HCT116 (cell line): ENCODE measurements around the gene ANO2. TPM values are rescaled to one million over a fixed set of nuclear protein-coding genes. Genes with fewer than 3 reads are reported as not detected.

Experiments used
- ATAC-seq: fragments of 200-7000 bp; cut with Tn5 transposase; 2 replicates; pipeline ENCODE4 v1.9.1; 2020; ENCODE audit warnings: mild to moderate bottlenecking, moderate library complexity
- BruUV-seq: library from RNA; stranded (reverse); fragments of 400-500 nt; replicated peaks from 2 replicates; lab custom pipeline; 2021; lab: Mats Ljungman, UMichigan
- CTCF ChIA-PET: fragments of 300-600 bp; sonication (Branson Sonifier 250); formaldehyde crosslinking; loops from one replicate; lab custom pipeline; 2021; ENCODE audit warnings: antibody characterized with exemption; lab: Charles Lee
- POLR2A ChIA-PET: fragments of 300-600, 350-600 bp; sonication (Branson Sonifier 250); formaldehyde crosslinking; loops from one replicate; lab custom pipeline; 2021; ENCODE audit warnings: antibody characterized with exemption; lab: Charles Lee
- RAD21 ChIA-PET, 2 experiments: fragments of 300-600 bp; sonication (Branson Sonifier 250); formaldehyde crosslinking; loops; one replicate each; lab custom pipeline; 2023; ENCODE audit warnings: low total read pairs in 2 of 2; ENCODE audit not compliant: uncharacterized antibody in 2 of 2, unreplicated experiment in 2 of 2, low non-redundant PET in 1 of 2; lab: Charles Lee
- DNase-seq: peaks from one replicate; pipeline ENCODE4 v3.0.0-alpha.2; 2010; ENCODE audit warnings: low read depth, low spot score
- H2AFZ ChIP-seq: fragments of 200-600 bp; shearing (Covaris generic), sonication (generic); 2 replicates; pipeline ENCODE4 v1.6.1; 2017; ENCODE audit warnings: low read depth, mixed run types, mixed read lengths, antibody characterized with exemption, low read length; ENCODE audit not compliant: poor library complexity, severe bottlenecking
- H3K27ac ChIP-seq: 2 replicates; pipeline ENCODE4 v1.5.1; 2012; ENCODE audit warnings: low read depth, low read length
- H3K27me3 ChIP-seq: fragments of 200-600 bp; sonication (generic); 2 replicates; pipeline ENCODE4 v1.6.1; 2016; ENCODE audit warnings: mixed run types, low read length, mixed read lengths; ENCODE audit not compliant: insufficient read depth
- H3K36me3 ChIP-seq, 2 experiments: fragments of 200-500 bp in 1 of 2; fragments of 200-600 bp in 1 of 2; sonication (Bioruptor generic) in 1 of 2; sonication (generic) in 1 of 2; 2 replicates each; pipeline versions ENCODE4 v1.5.1 to v1.6.1; 2014 to 2016; ENCODE audit warnings: low read length in 2 of 2, inconsistent platforms in 1 of 2, mixed read lengths in 1 of 2, mixed run types in 1 of 2; ENCODE audit not compliant: insufficient read depth in 2 of 2, control insufficient read depth in 1 of 2
- H3K4me1 ChIP-seq, 2 experiments: fragments of 200-600 bp in 1 of 2; sonication (generic) in 1 of 2; 2 replicates each; pipeline versions ENCODE4 v1.5.1 to v1.6.1; 2012 to 2017; ENCODE audit warnings: low read length in 2 of 2, inconsistent platforms in 1 of 2, mild to moderate bottlenecking in 1 of 2, mixed read lengths in 1 of 2, mixed run types in 1 of 2, moderate library complexity in 1 of 2; ENCODE audit not compliant: insufficient read depth in 2 of 2, control insufficient read depth in 1 of 2
- H3K4me2 ChIP-seq: fragments of 200-600 bp; sonication (generic); 2 replicates; pipeline ENCODE4 v1.6.1; 2017; ENCODE audit warnings: mixed run types, low read length, mixed read lengths
- H3K4me3 ChIP-seq, 2 experiments: fragments of 200-600 bp in 1 of 2; sonication (generic) in 1 of 2; replicated peaks in 1 of 2; 2 replicates each; pipeline ENCODE4 v1.5.1; 2011 to 2016; ENCODE audit warnings: low read length in 2 of 2, control low read depth in 1 of 2, low read depth in 1 of 2, mild to moderate bottlenecking in 1 of 2, mixed read lengths in 1 of 2, mixed run types in 1 of 2
- H3K79me2 ChIP-seq: fragments of 200-600 bp; sonication (generic); 2 replicates; pipeline ENCODE4 v1.6.1; 2017; ENCODE audit warnings: mild to moderate bottlenecking, mixed run types, low read length, moderate library complexity, mixed read lengths; ENCODE audit not compliant: insufficient read depth
- H3K9ac ChIP-seq: fragments of 200-600 bp; sonication (generic); 2 replicates; pipeline ENCODE4 v1.6.1; 2016; ENCODE audit warnings: low read length, mixed read lengths
- H3K9me2 ChIP-seq: fragments of 200-600 bp; sonication (generic), shearing (Covaris generic); 2 replicates; pipeline ENCODE4 v1.6.1; 2017; ENCODE audit warnings: mixed run types, mild to moderate bottlenecking, moderate library complexity; ENCODE audit not compliant: insufficient read depth
- H3K9me3 ChIP-seq, 2 experiments: fragments of 200-500 bp in 1 of 2; fragments of 200-600 bp in 1 of 2; sonication (Bioruptor generic) in 1 of 2; sonication (generic) in 1 of 2; 2 replicates each; pipeline ENCODE4 v1.6.1; 2014 to 2017; ENCODE audit warnings: low read length in 2 of 2, mixed read lengths in 2 of 2, inconsistent platforms in 1 of 2, low read depth in 1 of 2, mild to moderate bottlenecking in 1 of 2, mixed run types in 1 of 2, moderate library complexity in 1 of 2; ENCODE audit not compliant: control insufficient read depth in 1 of 2, insufficient read depth in 1 of 2
- H4K20me1 ChIP-seq: fragments of 200-600 bp; sonication (generic), shearing (Covaris generic); 2 replicates; pipeline ENCODE4 v1.6.1; 2017; ENCODE audit warnings: mixed run types, mild to moderate bottlenecking, moderate library complexity; ENCODE audit not compliant: insufficient read depth
- CBX3 ChIP-seq: IDR thresholded peaks from 2 replicates; pipeline ENCODE4 v1.6.1; 2012; ENCODE audit warnings: low read depth
- ELF1 ChIP-seq: IDR thresholded peaks from 2 replicates; pipeline ENCODE4 v1.6.1; 2012; ENCODE audit warnings: low read depth, borderline replicate concordance
- FOSL1 ChIP-seq: IDR thresholded peaks from 2 replicates; pipeline ENCODE4 v1.6.1; 2012; ENCODE audit warnings: low read depth
- POLR2A ChIP-seq: IDR thresholded peaks from 2 replicates; pipeline ENCODE4 v1.7.0; 2011; ENCODE audit warnings: borderline replicate concordance; ENCODE audit not compliant: insufficient read depth, insufficient read length; ENCODE audit errors: extremely low read depth
- POLR2AphosphoS5 ChIP-seq: IDR thresholded peaks from 2 replicates; pipeline ENCODE4 v1.6.1; 2011; ENCODE audit warnings: mild to moderate bottlenecking, low read depth, low read length, moderate library complexity
- TCF7L2 ChIP-seq: IDR thresholded peaks from 2 replicates; pipeline ENCODE4 v1.7.0; 2011; ENCODE audit warnings: borderline replicate concordance, inconsistent platforms; ENCODE audit not compliant: insufficient read depth, insufficient read length; ENCODE audit errors: extremely low read depth
- ZFX ChIP-seq: fragments of 450-650 bp; IDR thresholded peaks from 2 replicates; pipeline ENCODE4 v1.6.1; 2017
- intact Hi-C: fragments of 100-400 bp; cut with micrococcal nuclease; formaldehyde crosslinking; loops from 2 replicates; pipeline ENCODE4 v1.10.0; 2022
- total RNA-seq: library from RNA; stranded (reverse); gene quantifications from one replicate; pipeline ENCODE4 v1.2.1, GENCODE V29; 2021; ENCODE audit not compliant: unreplicated experiment
- TF ChIP-seq, protein P1 (sequence below): IDR thresholded peaks from 2 replicates; pipeline ENCODE4 v1.6.1; 2011; ENCODE audit warnings: mild to moderate bottlenecking, low read length, moderate library complexity; ENCODE audit not compliant: insufficient replicate concordance; ENCODE audit errors: extremely low read depth
- TF ChIP-seq, protein P2 (sequence below): IDR thresholded peaks from 2 replicates; pipeline ENCODE4 v1.6.1; 2012
- TF ChIP-seq, protein P3 (sequence below), 3 experiments: fragments of 200-600 bp in 1 of 3; sonication (generic) in 1 of 3; IDR thresholded peaks in 2 of 3; conservative IDR thresholded peaks in 1 of 3; 2 replicates each; pipeline ENCODE4 v1.5.1; 2012 to 2017; ENCODE audit warnings: low read depth in 2 of 3, low read length in 2 of 3, antibody characterized with exemption in 1 of 3, borderline replicate concordance in 1 of 3, control low read depth in 1 of 3, mild to moderate bottlenecking in 1 of 3, mixed read lengths in 1 of 3, mixed run types in 1 of 3, moderate library complexity in 1 of 3; ENCODE audit not compliant: insufficient read depth in 1 of 3
- TF ChIP-seq, protein P4 (sequence below): IDR thresholded peaks from 2 replicates; pipeline ENCODE4 v1.6.1; 2012; ENCODE audit warnings: low read depth
- TF ChIP-seq, protein P5 (sequence below): IDR thresholded peaks from 2 replicates; pipeline ENCODE4 v1.6.1; 2012

ANO2 gene
- total RNA-seq, 1 experiment from 2014 or later, result not detected

DNA sequence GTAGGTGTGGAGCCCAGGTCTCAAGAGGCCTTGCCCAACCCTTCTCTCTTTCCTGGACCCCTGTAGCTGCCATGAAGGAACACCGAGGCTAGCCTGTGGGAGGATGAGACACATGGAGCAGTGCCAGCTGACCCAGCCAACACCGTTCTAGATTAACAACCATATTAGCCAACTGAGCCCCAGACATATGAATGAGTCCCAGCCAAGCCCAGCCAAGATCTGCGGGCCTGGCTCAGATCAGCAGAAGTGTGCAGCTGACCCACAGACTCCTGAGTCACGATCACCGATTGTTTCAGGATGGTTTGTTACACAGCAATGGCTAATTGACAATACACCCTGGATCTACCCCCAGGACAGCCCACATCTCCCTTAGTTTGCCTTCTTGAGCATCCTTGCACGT is 431.0 kb downstream of the ANO2 start:
- no peak for DNase-seq
- ChIA-PET CTCF (no interaction called here), POLR2A (no interaction called here)
- Histone ChIP-seq H2AFZ (no peak overlapping the region), H3K4me2 (no peak overlapping the region), H3K36me3 (no peaks in the 10 kb centered on the region), H3K27me3 (no peaks in the 10 kb centered on the region; the same call in 1 of the 2 replicates), H3K9me3 (no peaks in the 10 kb centered on the region)
- intact Hi-C loops, result loop anchor here (5.0 kb wide), 1 partner anchor 342 kb away; no protein-coding TSS in a partner anchor
- TF ChIP-seq POLR2AphosphoS5, result no peak
- TF ChIP-seq FOSL1, result no peak
- TF ChIP-seq ZFX, result no peak
- TF ChIP-seq POLR2A, result no peak
- TF ChIP-seq TCF7L2, result no peak
- TF ChIP-seq, all 23 proteins: peak for 0
- no peak overlapping the region for H3K27ac ChIP-seq
- RAD21 ChIA-PET, result no interaction called here
- no TSS peak for BruUV-seq
- no peak for ATAC-seq
- no peaks in the 10 kb centered on the region for H3K9me2 ChIP-seq
- H3K4me1 ChIP-seq, result no peaks in the 10 kb centered on the region; a peak in 1 of 4 replicates
- no peak overlapping the region for H3K4me3 ChIP-seq
- no peak overlapping the region for H3K9ac ChIP-seq
- H4K20me1 ChIP-seq, result no peaks in the 10 kb centered on the region
- no peaks in the 10 kb centered on the region for H3K79me2 ChIP-seq

DNA sequence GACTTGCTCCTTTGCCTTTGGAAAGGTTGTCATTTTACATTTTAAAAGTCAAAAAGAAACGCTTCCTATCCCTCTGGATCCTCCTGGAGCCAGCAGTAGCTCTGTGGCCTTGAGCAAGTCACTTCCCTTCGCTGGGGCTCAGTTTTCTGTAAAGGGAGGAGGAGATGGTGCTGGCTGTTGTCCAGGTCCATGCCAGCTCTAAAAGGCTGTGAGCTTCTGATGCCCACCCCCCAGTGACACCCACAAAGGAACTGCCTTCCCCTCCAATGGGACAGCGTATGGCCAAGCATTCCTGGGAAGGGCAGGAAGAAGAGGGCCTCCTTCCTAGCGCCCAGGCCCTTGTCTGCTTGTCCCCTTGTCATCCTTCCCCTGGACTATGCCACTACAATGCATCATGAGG is 431.7 kb downstream of the ANO2 start:
- H3K27ac ChIP-seq, result no peak overlapping the region
- CTCF ChIA-PET, result no interaction called here
- ATAC-seq (no peak), DNase-seq (no peak)
- TF ChIP-seq, protein P1, sequence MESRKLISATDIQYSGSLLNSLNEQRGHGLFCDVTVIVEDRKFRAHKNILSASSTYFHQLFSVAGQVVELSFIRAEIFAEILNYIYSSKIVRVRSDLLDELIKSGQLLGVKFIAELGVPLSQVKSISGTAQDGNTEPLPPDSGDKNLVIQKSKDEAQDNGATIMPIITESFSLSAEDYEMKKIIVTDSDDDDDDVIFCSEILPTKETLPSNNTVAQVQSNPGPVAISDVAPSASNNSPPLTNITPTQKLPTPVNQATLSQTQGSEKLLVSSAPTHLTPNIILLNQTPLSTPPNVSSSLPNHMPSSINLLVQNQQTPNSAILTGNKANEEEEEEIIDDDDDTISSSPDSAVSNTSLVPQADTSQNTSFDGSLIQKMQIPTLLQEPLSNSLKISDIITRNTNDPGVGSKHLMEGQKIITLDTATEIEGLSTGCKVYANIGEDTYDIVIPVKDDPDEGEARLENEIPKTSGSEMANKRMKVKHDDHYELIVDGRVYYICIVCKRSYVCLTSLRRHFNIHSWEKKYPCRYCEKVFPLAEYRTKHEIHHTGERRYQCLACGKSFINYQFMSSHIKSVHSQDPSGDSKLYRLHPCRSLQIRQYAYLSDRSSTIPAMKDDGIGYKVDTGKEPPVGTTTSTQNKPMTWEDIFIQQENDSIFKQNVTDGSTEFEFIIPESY, result no peak
- TF ChIP-seq CBX3, result no peak
- TF ChIP-seq, protein P2, sequence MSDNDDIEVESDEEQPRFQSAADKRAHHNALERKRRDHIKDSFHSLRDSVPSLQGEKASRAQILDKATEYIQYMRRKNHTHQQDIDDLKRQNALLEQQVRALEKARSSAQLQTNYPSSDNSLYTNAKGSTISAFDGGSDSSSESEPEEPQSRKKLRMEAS, result no peak
- TF ChIP-seq ELF1, result no peak
- TF ChIP-seq, protein P3, sequence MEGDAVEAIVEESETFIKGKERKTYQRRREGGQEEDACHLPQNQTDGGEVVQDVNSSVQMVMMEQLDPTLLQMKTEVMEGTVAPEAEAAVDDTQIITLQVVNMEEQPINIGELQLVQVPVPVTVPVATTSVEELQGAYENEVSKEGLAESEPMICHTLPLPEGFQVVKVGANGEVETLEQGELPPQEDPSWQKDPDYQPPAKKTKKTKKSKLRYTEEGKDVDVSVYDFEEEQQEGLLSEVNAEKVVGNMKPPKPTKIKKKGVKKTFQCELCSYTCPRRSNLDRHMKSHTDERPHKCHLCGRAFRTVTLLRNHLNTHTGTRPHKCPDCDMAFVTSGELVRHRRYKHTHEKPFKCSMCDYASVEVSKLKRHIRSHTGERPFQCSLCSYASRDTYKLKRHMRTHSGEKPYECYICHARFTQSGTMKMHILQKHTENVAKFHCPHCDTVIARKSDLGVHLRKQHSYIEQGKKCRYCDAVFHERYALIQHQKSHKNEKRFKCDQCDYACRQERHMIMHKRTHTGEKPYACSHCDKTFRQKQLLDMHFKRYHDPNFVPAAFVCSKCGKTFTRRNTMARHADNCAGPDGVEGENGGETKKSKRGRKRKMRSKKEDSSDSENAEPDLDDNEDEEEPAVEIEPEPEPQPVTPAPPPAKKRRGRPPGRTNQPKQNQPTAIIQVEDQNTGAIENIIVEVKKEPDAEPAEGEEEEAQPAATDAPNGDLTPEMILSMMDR (IDR thresholded peaks at IDR 0.05 in 2 of 3, conservative IDR thresholded peaks at IDR 0.05 in 1 of 3; ENCODE audit: borderline replicate concordance in 1 of 3, insufficient read depth in 1 of 3, low read depth in 2 of 3, low read length in 2 of 3), result no peak
- TF ChIP-seq, protein P4, sequence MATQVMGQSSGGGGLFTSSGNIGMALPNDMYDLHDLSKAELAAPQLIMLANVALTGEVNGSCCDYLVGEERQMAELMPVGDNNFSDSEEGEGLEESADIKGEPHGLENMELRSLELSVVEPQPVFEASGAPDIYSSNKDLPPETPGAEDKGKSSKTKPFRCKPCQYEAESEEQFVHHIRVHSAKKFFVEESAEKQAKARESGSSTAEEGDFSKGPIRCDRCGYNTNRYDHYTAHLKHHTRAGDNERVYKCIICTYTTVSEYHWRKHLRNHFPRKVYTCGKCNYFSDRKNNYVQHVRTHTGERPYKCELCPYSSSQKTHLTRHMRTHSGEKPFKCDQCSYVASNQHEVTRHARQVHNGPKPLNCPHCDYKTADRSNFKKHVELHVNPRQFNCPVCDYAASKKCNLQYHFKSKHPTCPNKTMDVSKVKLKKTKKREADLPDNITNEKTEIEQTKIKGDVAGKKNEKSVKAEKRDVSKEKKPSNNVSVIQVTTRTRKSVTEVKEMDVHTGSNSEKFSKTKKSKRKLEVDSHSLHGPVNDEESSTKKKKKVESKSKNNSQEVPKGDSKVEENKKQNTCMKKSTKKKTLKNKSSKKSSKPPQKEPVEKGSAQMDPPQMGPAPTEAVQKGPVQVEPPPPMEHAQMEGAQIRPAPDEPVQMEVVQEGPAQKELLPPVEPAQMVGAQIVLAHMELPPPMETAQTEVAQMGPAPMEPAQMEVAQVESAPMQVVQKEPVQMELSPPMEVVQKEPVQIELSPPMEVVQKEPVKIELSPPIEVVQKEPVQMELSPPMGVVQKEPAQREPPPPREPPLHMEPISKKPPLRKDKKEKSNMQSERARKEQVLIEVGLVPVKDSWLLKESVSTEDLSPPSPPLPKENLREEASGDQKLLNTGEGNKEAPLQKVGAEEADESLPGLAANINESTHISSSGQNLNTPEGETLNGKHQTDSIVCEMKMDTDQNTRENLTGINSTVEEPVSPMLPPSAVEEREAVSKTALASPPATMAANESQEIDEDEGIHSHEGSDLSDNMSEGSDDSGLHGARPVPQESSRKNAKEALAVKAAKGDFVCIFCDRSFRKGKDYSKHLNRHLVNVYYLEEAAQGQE, result no peak
- no peak for TF ChIP-seq POLR2AphosphoS5
- TF ChIP-seq, protein P5, sequence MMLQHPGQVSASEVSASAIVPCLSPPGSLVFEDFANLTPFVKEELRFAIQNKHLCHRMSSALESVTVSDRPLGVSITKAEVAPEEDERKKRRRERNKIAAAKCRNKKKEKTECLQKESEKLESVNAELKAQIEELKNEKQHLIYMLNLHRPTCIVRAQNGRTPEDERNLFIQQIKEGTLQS, result no peak
- no peak for TF ChIP-seq ZFX
- RAD21 ChIA-PET, result no interaction called here
- no peaks in the 10 kb centered on the region for H3K79me2 ChIP-seq
- H3K4me1 ChIP-seq, result no peaks in the 10 kb centered on the region; a peak in 1 of 4 replicates
- H4K20me1 ChIP-seq, result no peaks in the 10 kb centered on the region
- no peaks in the 10 kb centered on the region for H3K36me3 ChIP-seq
- H2AFZ ChIP-seq, result no peak overlapping the region
- no TSS peak for BruUV-seq
- H3K9me3 ChIP-seq, result no peaks in the 10 kb centered on the region
- no peak overlapping the region for H3K4me3 ChIP-seq
- no peaks in the 10 kb centered on the region; the same call in 1 of the 2 replicates for H3K27me3 ChIP-seq
- no peak overlapping the region for H3K9ac ChIP-seq
- H3K9me2 ChIP-seq, result no peaks in the 10 kb centered on the region
- POLR2A ChIA-PET, result no interaction called here
- intact Hi-C loops, result loop anchor here (5.0 kb wide), 1 partner anchor 341 kb away; no protein-coding TSS in a partner anchor
- H3K4me2 ChIP-seq, result no peak overlapping the region
